ENCODE data around the gene OOSP4B.

- TF ChIP-seq CTCF (IDR thresholded peaks at IDR 0.05) = no peak
- no peak for TF ChIP-seq POLR2A (IDR thresholded peaks at IDR 0.05)
Observed at GRCh38 chr11:60064111-60064510, 47.1 kb downstream of the OOSP4B start.
